ENCODE data around the gene AHNAK2. TPM values are rescaled to one million over a fixed set of nuclear protein-coding genes. Genes with fewer than 3 reads are reported as not detected.

AHNAK2 gene
- total RNA-seq, 1 donor from 2014 or later, result 11.5 TPM

- Histone ChIP-seq H3K9ac (ENCODE audit: low read depth in 1 of 3, low read length in 3 of 3) (peak overlapping the region in 1 of 3 donors; percentile 33), H3K4me1 (ENCODE audit: control insufficient read depth in 3 of 3, insufficient read depth in 3 of 3, low read length in 3 of 3) (peaks cover 56 to 76% (median 68%) of the 10 kb centered on the region in 3 donors), H3K4me3 (ENCODE audit: low read length in 3 of 3) (no peak overlapping the region), H3K36me3 (ENCODE audit: control insufficient read depth in 3 of 3, insufficient read depth in 3 of 3, low read length in 3 of 3) (no peaks in the 10 kb centered on the region), H3K27me3 (ENCODE audit: control insufficient read depth in 3 of 3, insufficient read depth in 3 of 3, low read length in 3 of 3) (peaks cover 0 to 36% (median 5%) of the 10 kb centered on the region in 3 donors), H3K9me3 (ENCODE audit: control insufficient read depth in 3 of 3, low read length in 3 of 3) (no peaks in the 10 kb centered on the region), H3K27ac (ENCODE audit: low read depth, low read length) (peak overlapping the region; percentile 28)
Measured at GRCh38 chr14:104974146-104974541, 4.0 kb downstream of the AHNAK2 start.

- H3K4me1 ChIP-seq (ENCODE audit: control insufficient read depth in 3 of 3, insufficient read depth in 3 of 3, low read length in 3 of 3), result peaks cover 59 to 76% (median 70%) of the 10 kb centered on the region in 3 donors
Measured at GRCh38 chr14:104973385-104974145, 4.6 kb downstream of the AHNAK2 start.

GRCh38 chr14:104973135-104973384 lies 5.1 kb downstream of the AHNAK2 start:
- H3K9me3 ChIP-seq (ENCODE audit: control insufficient read depth in 3 of 3, low read length in 3 of 3), result no peaks in the 10 kb centered on the region
- H3K27me3 ChIP-seq (ENCODE audit: control insufficient read depth in 3 of 3, insufficient read depth in 3 of 3, low read length in 3 of 3), result peaks cover 0 to 39% (median 5%) of the 10 kb centered on the region in 3 donors
- peaks cover 64 to 80% (median 73%) of the 10 kb centered on the region in 3 donors for H3K4me1 ChIP-seq (ENCODE audit: control insufficient read depth in 3 of 3, insufficient read depth in 3 of 3, low read length in 3 of 3)
- H3K36me3 ChIP-seq (ENCODE audit: control insufficient read depth in 3 of 3, insufficient read depth in 3 of 3, low read length in 3 of 3), result no peaks in the 10 kb centered on the region
- H3K9ac ChIP-seq (ENCODE audit: low read depth in 1 of 3, low read length in 3 of 3), result peak overlapping the region in 1 of 3 donors; percentile 60
- peak overlapping the region; percentile 75 for H3K27ac ChIP-seq (ENCODE audit: low read depth, low read length)
- no peak overlapping the region for H3K4me3 ChIP-seq (ENCODE audit: low read length in 3 of 3)

More at GRCh38 chr14:104973385-104974145, 4.6 kb downstream of the AHNAK2 start:
- Histone ChIP-seq H3K9ac (ENCODE audit: low read depth in 1 of 3, low read length in 3 of 3) (peak overlapping the region in 1 of 3 donors; percentile 33), H3K27me3 (ENCODE audit: control insufficient read depth in 3 of 3, insufficient read depth in 3 of 3, low read length in 3 of 3) (peaks cover 0 to 39% (median 5%) of the 10 kb centered on the region in 3 donors), H3K9me3 (ENCODE audit: control insufficient read depth in 3 of 3, low read length in 3 of 3) (no peaks in the 10 kb centered on the region), H3K4me3 (ENCODE audit: low read length in 3 of 3) (no peak overlapping the region), H3K27ac (ENCODE audit: low read depth, low read length) (peak overlapping the region; percentile 75), H3K36me3 (ENCODE audit: control insufficient read depth in 3 of 3, insufficient read depth in 3 of 3, low read length in 3 of 3) (no peaks in the 10 kb centered on the region)

- H3K27me3 ChIP-seq (ENCODE audit: control insufficient read depth in 3 of 3, insufficient read depth in 3 of 3, low read length in 3 of 3), result peaks cover 0 to 42% (median 1%) of the 10 kb centered on the region in 3 donors
- peak overlapping the region; percentile 75 for H3K27ac ChIP-seq (ENCODE audit: low read depth, low read length)
- peak overlapping the region in 2 of 3 donors; percentile 60 to 61 for H3K9ac ChIP-seq (ENCODE audit: low read depth in 1 of 3, low read length in 3 of 3)
- no peak overlapping the region for H3K4me3 ChIP-seq (ENCODE audit: low read length in 3 of 3)
- peaks cover 64 to 76% (median 69%) of the 10 kb centered on the region in 3 donors for H3K4me1 ChIP-seq (ENCODE audit: control insufficient read depth in 3 of 3, insufficient read depth in 3 of 3, low read length in 3 of 3)
- H3K36me3 ChIP-seq (ENCODE audit: control insufficient read depth in 3 of 3, insufficient read depth in 3 of 3, low read length in 3 of 3), result no peaks in the 10 kb centered on the region
- H3K9me3 ChIP-seq (ENCODE audit: control insufficient read depth in 3 of 3, low read length in 3 of 3), result no peaks in the 10 kb centered on the region
Measured at GRCh38 chr14:104972301-104973134, 5.7 kb downstream of the AHNAK2 start.

- no peaks in the 10 kb centered on the region for H3K9me3 ChIP-seq (ENCODE audit: control insufficient read depth in 3 of 3, low read length in 3 of 3)
- H3K27ac ChIP-seq (ENCODE audit: low read depth, low read length), result peak overlapping the region; percentile 75
- peaks cover 64 to 74% (median 66%) of the 10 kb centered on the region in 3 donors for H3K4me1 ChIP-seq (ENCODE audit: control insufficient read depth in 3 of 3, insufficient read depth in 3 of 3, low read length in 3 of 3)
- no peaks in the 10 kb centered on the region for H3K36me3 ChIP-seq (ENCODE audit: control insufficient read depth in 3 of 3, insufficient read depth in 3 of 3, low read length in 3 of 3)
- peaks cover 0 to 43% (median 8%) of the 10 kb centered on the region in 3 donors for H3K27me3 ChIP-seq (ENCODE audit: control insufficient read depth in 3 of 3, insufficient read depth in 3 of 3, low read length in 3 of 3)
- H3K9ac ChIP-seq (ENCODE audit: low read depth in 1 of 3, low read length in 3 of 3), result peak overlapping the region in 2 of 3 donors; percentile 8 to 51
- no peak overlapping the region for H3K4me3 ChIP-seq (ENCODE audit: low read length in 3 of 3)
Measured at GRCh38 chr14:104971447-104972240, 6.5 kb downstream of the AHNAK2 start.

- peaks cover 55 to 64% (median 57%) of the 10 kb centered on the region in 3 donors for H3K4me1 ChIP-seq (ENCODE audit: control insufficient read depth in 3 of 3, insufficient read depth in 3 of 3, low read length in 3 of 3)
- peak overlapping the region; percentile 56 for H3K27ac ChIP-seq (ENCODE audit: low read depth, low read length)
- H3K4me3 ChIP-seq (ENCODE audit: low read length in 3 of 3), result peak overlapping the region in 2 of 3 donors; percentile 41 to 60
- peaks cover 3 to 46% (median 15%) of the 10 kb centered on the region in 3 donors for H3K27me3 ChIP-seq (ENCODE audit: control insufficient read depth in 3 of 3, insufficient read depth in 3 of 3, low read length in 3 of 3)
- H3K9me3 ChIP-seq (ENCODE audit: control insufficient read depth in 3 of 3, low read length in 3 of 3), result no peaks in the 10 kb centered on the region
- no peaks in the 10 kb centered on the region for H3K36me3 ChIP-seq (ENCODE audit: control insufficient read depth in 3 of 3, insufficient read depth in 3 of 3, low read length in 3 of 3)
- peak overlapping the region in 1 of 3 donors; percentile 40 for H3K9ac ChIP-seq (ENCODE audit: low read depth in 1 of 3, low read length in 3 of 3)
Measured at GRCh38 chr14:104970231-104971068, 7.7 kb downstream of the AHNAK2 start.

- peak overlapping the region in 1 of 3 donors; percentile 60 for H3K4me3 ChIP-seq (ENCODE audit: low read length in 3 of 3)
- H3K9ac ChIP-seq (ENCODE audit: low read depth in 1 of 3, low read length in 3 of 3), result peak overlapping the region in 1 of 3 donors; percentile 40
- H3K27me3 ChIP-seq (ENCODE audit: control insufficient read depth in 3 of 3, insufficient read depth in 3 of 3, low read length in 3 of 3), result peaks cover 3 to 39% (median 15%) of the 10 kb centered on the region in 3 donors
- peak overlapping the region; percentile 56 for H3K27ac ChIP-seq (ENCODE audit: low read depth, low read length)
- H3K9me3 ChIP-seq (ENCODE audit: control insufficient read depth in 3 of 3, low read length in 3 of 3), result no peaks in the 10 kb centered on the region
- no peaks in the 10 kb centered on the region for H3K36me3 ChIP-seq (ENCODE audit: control insufficient read depth in 3 of 3, insufficient read depth in 3 of 3, low read length in 3 of 3)
- peaks cover 51 to 57% (median 52%) of the 10 kb centered on the region in 3 donors for H3K4me1 ChIP-seq (ENCODE audit: control insufficient read depth in 3 of 3, insufficient read depth in 3 of 3, low read length in 3 of 3)
Measured at GRCh38 chr14:104969741-104970230, 8.4 kb downstream of the AHNAK2 start.

- no peak overlapping the region for H3K27ac ChIP-seq (ENCODE audit: low read depth, low read length)
- peak overlapping the region in 2 of 3 donors; percentile 54 to 58 for H3K4me3 ChIP-seq (ENCODE audit: low read length in 3 of 3)
- H3K27me3 ChIP-seq (ENCODE audit: control insufficient read depth in 3 of 3, insufficient read depth in 3 of 3, low read length in 3 of 3), result peaks cover 3 to 37% (median 15%) of the 10 kb centered on the region in 3 donors
- no peaks in the 10 kb centered on the region for H3K9me3 ChIP-seq (ENCODE audit: control insufficient read depth in 3 of 3, low read length in 3 of 3)
- H3K4me1 ChIP-seq (ENCODE audit: control insufficient read depth in 3 of 3, insufficient read depth in 3 of 3, low read length in 3 of 3), result peaks cover 45 to 48% (median 46%) of the 10 kb centered on the region in 3 donors
- no peaks in the 10 kb centered on the region for H3K36me3 ChIP-seq (ENCODE audit: control insufficient read depth in 3 of 3, insufficient read depth in 3 of 3, low read length in 3 of 3)
- H3K9ac ChIP-seq (ENCODE audit: low read depth in 1 of 3, low read length in 3 of 3), result peak overlapping the region in 2 of 3 donors; percentile 20 to 54
Measured at GRCh38 chr14:104968541-104969401, 9.4 kb downstream of the AHNAK2 start.

All from skeletal muscle tissue (tissue), 4 donors.